Suprapubic skin (tissue), 4 donors: ENCODE data around the gene CDHR3. TPM values are rescaled to one million over a fixed set of nuclear protein-coding genes. Genes with fewer than 3 reads are reported as not detected.
A peak's percentile ranks its signal among the peaks of the same experiment; 100 is the strongest.

Experiments used
- DNase-seq, 2 donors: peaks; one replicate each; pipeline ENCODE4 v3.0.0-alpha.2; 2019; ENCODE audit warnings: low spot score in 2 of 2
- H3K27ac ChIP-seq: fragments of 200-600 bp; sonication (generic); one replicate; pipeline ENCODE4 v1.5.1; 2019
- H3K27me3 ChIP-seq: fragments of 200-600 bp; sonication (generic); one replicate; pipeline ENCODE4 v1.5.1; 2019
- H3K36me3 ChIP-seq: fragments of 200-600 bp; sonication (generic); one replicate; pipeline ENCODE4 v1.5.1; 2019
- H3K4me1 ChIP-seq: fragments of 200-600 bp; sonication (generic); one replicate; pipeline ENCODE4 v1.5.1; 2019
- H3K4me3 ChIP-seq: fragments of 200-600 bp; sonication (generic); one replicate; pipeline ENCODE4 v1.5.1; 2019; ENCODE audit warnings: mild to moderate bottlenecking
- H3K9me3 ChIP-seq: fragments of 200-600 bp; sonication (generic); one replicate; pipeline ENCODE4 v1.5.1; 2019
- EP300 ChIP-seq: sonication (generic); formaldehyde crosslinking; IDR thresholded peaks from one replicate; pipeline ENCODE4 v1.6.1; 2017; ENCODE audit warnings: antibody characterized with exemption
- POLR2A ChIP-seq, 2 donors: fragments of 450-650 bp; IDR thresholded peaks; one replicate each; pipeline ENCODE4 v1.6.1; 2017; ENCODE audit warnings: antibody characterized with exemption in 2 of 2, mild to moderate bottlenecking in 2 of 2, moderate library complexity in 2 of 2
- POLR2AphosphoS5 ChIP-seq, 3 donors: sonication (generic); formaldehyde crosslinking; IDR thresholded peaks; one replicate each; pipeline ENCODE4 v1.6.1; 2017; ENCODE audit warnings: antibody characterized with exemption in 3 of 3
- WGBS: methylation state at CpG from one replicate; pipeline ENCODE4 v1.1.5; 2018; 5-methylcytosine and 5-hydroxymethylcytosine counted together
- total RNA-seq, 4 donors: library from RNA; depleted of rRNA; stranded (reverse); fragments of >200 nt; gene quantifications; one replicate each; pipeline ENCODE4 v1.1.0, GENCODE V29; 2016
- TF ChIP-seq, protein P1 (sequence below), 2 donors: fragments of 200-600 bp in 1 of 2; fragments of 450-650 bp in 1 of 2; sonication (generic) in 1 of 2; IDR thresholded peaks; one replicate each; pipeline ENCODE4 v1.5.1; 2016 to 2019; ENCODE audit warnings: antibody characterized with exemption in 2 of 2, mild to moderate bottlenecking in 1 of 2, moderate library complexity in 1 of 2

The CDHR3 gene
- total RNA-seq, 4 donors from 2014 or later: 1.3 to 6.5 (median 2.7) TPM

DNA sequence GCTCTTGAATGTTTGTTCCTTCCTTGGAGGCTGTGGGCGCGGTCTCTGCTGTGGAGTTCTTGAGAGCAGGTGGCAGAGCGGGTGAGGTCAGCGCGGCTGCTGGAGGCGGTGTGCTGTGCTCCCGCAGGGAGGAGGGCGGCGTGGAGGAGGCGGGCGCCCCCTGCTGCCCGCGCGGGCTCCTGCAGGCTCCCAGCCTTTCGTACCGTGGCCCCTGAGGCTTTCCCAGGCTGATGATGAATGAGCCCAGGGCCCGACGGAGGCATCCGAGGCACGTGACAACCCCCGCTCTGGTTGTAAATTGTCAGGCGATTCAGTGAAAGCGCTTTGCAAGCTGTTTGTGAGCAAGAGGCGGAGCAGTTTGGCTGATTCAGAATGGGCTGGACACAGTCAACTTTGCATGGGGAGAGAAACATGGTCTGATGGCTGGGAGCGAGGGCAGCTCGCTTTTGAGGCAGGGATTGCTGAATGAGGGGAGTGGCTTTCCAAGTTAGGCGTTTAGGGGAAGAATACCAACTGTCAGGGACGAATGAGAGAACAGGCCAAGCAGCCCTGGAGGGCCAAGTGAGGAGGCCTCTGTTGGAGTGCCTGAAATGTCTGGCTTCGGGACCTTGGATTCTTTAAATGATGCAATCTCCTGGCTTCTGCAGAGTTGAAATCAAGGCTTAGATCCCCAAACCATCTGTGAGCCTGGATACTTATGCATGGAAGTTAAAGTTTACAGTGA, 46.6 kb downstream of the CDHR3 start:
- H3K36me3 ChIP-seq: no peaks in the 10 kb centered on the region
- TF ChIP-seq EP300 (no peak), POLR2AphosphoS5 (IDR thresholded peaks at IDR 0.05) (peak in 1 of 3 donors; percentile 4), POLR2A (IDR thresholded peaks at IDR 0.05) (no peak)
- TF ChIP-seq, protein P1, sequence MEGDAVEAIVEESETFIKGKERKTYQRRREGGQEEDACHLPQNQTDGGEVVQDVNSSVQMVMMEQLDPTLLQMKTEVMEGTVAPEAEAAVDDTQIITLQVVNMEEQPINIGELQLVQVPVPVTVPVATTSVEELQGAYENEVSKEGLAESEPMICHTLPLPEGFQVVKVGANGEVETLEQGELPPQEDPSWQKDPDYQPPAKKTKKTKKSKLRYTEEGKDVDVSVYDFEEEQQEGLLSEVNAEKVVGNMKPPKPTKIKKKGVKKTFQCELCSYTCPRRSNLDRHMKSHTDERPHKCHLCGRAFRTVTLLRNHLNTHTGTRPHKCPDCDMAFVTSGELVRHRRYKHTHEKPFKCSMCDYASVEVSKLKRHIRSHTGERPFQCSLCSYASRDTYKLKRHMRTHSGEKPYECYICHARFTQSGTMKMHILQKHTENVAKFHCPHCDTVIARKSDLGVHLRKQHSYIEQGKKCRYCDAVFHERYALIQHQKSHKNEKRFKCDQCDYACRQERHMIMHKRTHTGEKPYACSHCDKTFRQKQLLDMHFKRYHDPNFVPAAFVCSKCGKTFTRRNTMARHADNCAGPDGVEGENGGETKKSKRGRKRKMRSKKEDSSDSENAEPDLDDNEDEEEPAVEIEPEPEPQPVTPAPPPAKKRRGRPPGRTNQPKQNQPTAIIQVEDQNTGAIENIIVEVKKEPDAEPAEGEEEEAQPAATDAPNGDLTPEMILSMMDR (IDR thresholded peaks at IDR 0.05): peak; percentile 65 to 96
- peak; percentile 81 to 90 for DNase-seq
- WGBS: 5% methylated on average over 4 of the region's 29 CpGs
- H3K27me3 ChIP-seq: no peaks in the 10 kb centered on the region
- peaks cover 17% of the 10 kb centered on the region for H3K4me1 ChIP-seq
- H3K9me3 ChIP-seq: no peaks in the 10 kb centered on the region
- no peak overlapping the region for H3K4me3 ChIP-seq
- H3K27ac ChIP-seq: no peak overlapping the region

DNA sequence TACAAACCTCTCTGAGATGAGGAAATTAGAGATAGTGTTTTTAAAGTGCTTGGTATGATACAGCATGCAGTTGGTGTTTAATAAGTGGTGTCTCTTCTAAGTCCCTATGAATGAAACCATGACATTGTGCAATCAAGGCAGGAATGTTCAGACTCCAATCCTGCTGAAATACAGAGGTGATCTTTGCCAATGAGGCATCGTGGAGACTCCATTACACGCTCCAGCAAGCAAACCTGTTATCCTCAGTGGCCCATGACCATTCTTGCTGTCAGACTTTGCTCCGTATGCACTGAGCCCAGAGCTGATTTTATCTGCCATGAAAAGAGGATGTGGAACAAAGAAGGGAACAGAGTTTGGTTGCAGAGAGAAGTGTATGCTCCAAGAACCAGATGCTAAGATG, 47.3 kb downstream of the CDHR3 start:
- peaks cover 17% of the 10 kb centered on the region for H3K4me1 ChIP-seq
- no peaks in the 10 kb centered on the region for H3K36me3 ChIP-seq
- no peaks in the 10 kb centered on the region for H3K27me3 ChIP-seq
- no peak overlapping the region for H3K27ac ChIP-seq
- TF ChIP-seq POLR2A (IDR thresholded peaks at IDR 0.05): no peak
- TF ChIP-seq POLR2AphosphoS5 (IDR thresholded peaks at IDR 0.05): no peak
- TF ChIP-seq, protein P1 (IDR thresholded peaks at IDR 0.05): no peak
- TF ChIP-seq EP300: no peak
- WGBS: 57% methylated on average over 3 of the region's 3 CpGs
- DNase-seq: no peak
- no peaks in the 10 kb centered on the region for H3K9me3 ChIP-seq
- H3K4me3 ChIP-seq: no peak overlapping the region

DNA sequence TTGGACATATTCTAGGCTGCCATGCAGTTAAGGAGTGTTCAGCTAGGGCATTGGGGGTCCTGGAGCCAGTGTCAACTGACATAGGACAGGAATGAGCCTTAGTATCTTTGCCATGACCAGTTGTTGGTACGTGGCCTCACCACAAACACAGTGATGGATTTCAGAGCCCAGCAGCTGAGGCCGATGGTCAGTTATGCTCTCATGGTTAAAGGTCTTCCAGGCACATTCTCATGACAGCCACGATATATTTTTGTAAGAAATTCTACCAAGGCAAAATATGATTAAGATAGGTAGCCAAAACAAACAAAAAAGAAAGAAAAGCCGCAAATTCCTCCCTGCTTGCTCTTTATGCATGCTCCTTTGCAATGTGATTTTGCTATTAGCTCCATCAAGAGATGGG, 47.8 kb downstream of the CDHR3 start:
- Histone ChIP-seq H3K27me3 (no peaks in the 10 kb centered on the region), H3K9me3 (no peaks in the 10 kb centered on the region), H3K36me3 (no peaks in the 10 kb centered on the region), H3K4me3 (no peak overlapping the region), H3K4me1 (peaks cover 17% of the 10 kb centered on the region), H3K27ac (no peak overlapping the region)
- TF ChIP-seq POLR2A (IDR thresholded peaks at IDR 0.05): no peak
- TF ChIP-seq POLR2AphosphoS5 (IDR thresholded peaks at IDR 0.05): no peak
- no peak for TF ChIP-seq EP300
- TF ChIP-seq, protein P1 (IDR thresholded peaks at IDR 0.05): no peak
- peak in 1 of 2 donors; percentile 53 for DNase-seq
- 92% methylated on average over 4 of the region's 4 CpGs for WGBS

DNA sequence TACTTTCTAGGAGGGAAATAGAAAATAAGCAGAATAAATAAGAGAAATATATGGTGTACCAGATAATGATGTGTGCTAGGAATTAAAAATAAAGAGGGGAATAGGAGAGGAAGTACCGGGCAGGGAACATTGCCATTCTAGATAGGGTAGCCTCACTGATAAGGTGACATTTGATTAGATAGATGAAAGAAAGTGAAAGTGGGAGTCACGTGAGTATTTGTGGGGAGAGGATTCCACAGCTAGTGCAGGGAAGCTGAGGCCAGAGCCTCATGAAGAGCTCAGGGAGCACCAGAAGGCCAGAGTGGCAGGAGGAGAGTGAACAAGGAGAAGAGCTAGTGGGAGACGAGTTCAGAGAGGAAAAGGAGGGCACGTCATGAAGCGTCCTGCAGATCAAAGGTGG, 49.1 kb downstream of the CDHR3 start:
- no peak overlapping the region for H3K4me3 ChIP-seq
- H3K4me1 ChIP-seq: peaks cover 17% of the 10 kb centered on the region
- TF ChIP-seq POLR2AphosphoS5 (IDR thresholded peaks at IDR 0.05): no peak
- TF ChIP-seq, protein P1 (IDR thresholded peaks at IDR 0.05): no peak
- TF ChIP-seq EP300: no peak
- TF ChIP-seq POLR2A (IDR thresholded peaks at IDR 0.05): no peak
- H3K9me3 ChIP-seq: no peaks in the 10 kb centered on the region
- H3K36me3 ChIP-seq: no peaks in the 10 kb centered on the region
- H3K27me3 ChIP-seq: no peaks in the 10 kb centered on the region
- WGBS: 92% methylated on average over 5 of the region's 5 CpGs
- DNase-seq: no peak
- no peak overlapping the region for H3K27ac ChIP-seq

DNA sequence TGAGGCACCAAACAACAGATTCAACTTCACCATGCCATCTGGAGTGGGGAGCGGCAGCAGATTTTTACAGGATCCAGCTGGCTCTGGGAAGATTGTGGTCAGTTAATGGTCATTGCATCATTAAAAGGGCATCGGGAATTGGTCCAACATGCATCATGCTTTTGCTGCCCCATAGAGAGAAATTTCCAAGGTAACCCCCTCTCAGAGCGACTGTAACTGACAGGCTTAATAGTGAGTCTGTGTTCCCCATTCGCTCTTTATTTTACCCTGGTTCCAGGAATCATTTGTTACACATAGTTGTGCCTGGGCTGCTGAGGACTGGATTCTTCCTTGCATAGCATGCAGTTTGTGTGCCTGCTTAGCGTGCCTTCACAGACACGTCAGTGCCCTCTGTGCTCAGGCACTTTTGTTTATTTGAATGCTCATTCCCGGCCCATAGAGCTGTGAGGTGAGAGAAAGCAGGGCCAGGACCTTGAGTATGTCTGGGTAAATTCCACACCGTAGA, 49.9 kb downstream of the CDHR3 start:
- Histone ChIP-seq H3K27ac (no peak overlapping the region), H3K36me3 (no peaks in the 10 kb centered on the region), H3K27me3 (no peaks in the 10 kb centered on the region), H3K4me1 (peaks cover 17% of the 10 kb centered on the region), H3K9me3 (no peaks in the 10 kb centered on the region), H3K4me3 (no peak overlapping the region)
- WGBS: 89% methylated on average over 8 of the region's 8 CpGs
- DNase-seq: no peak
- TF ChIP-seq POLR2AphosphoS5 (IDR thresholded peaks at IDR 0.05) (no peak), EP300 (peak; percentile 62)
- TF ChIP-seq, protein P1 (IDR thresholded peaks at IDR 0.05): no peak
